Measurements from ENCODE around the gene PSMC5. TPM values are rescaled to one million over a fixed set of nuclear protein-coding genes. Genes with fewer than 3 reads are reported as not detected.

The PSMC5 gene
- total and polyA plus RNA-seq, 2 experiments from 2014 or later, result 93.1 to 199 TPM

- Histone ChIP-seq H2AFZ (no peak overlapping the region), H3K79me2 (replicated peaks; ENCODE audit: insufficient read depth) (peaks cover 35% of the 10 kb centered on the region), H3K4me2 (no peak overlapping the region), H3K27ac (ENCODE audit: low read depth) (no peak overlapping the region), H3K4me3 (no peak overlapping the region), H3K4me1 (ENCODE audit: insufficient read depth) (no peaks in the 10 kb centered on the region), H4K20me1 (replicated peaks; ENCODE audit: insufficient read depth) (peaks cover 29% of the 10 kb centered on the region), H3K9me2 (ENCODE audit: insufficient read depth) (no peaks in the 10 kb centered on the region), H3K36me3 (ENCODE audit: insufficient read depth) (peaks cover 90% of the 10 kb centered on the region), H3F3A (replicated peaks; ENCODE audit: low read depth) (no peaks in the 10 kb centered on the region; the same call in 1 of the 2 replicates), H3K27me3 (ENCODE audit: insufficient read depth) (no peaks in the 10 kb centered on the region)
- ATAC-seq, result no peak
- no peak overlapping the region for H3K4me3 Mint-ChIP-seq
- no peak overlapping the region for H3K27ac Mint-ChIP-seq
- no peak for DNase-seq (ENCODE audit: low spot score)
- H3K27me3 Mint-ChIP-seq (ENCODE audit: insufficient read depth, low read depth, poor library complexity), result no peaks in the 10 kb centered on the region
- no peak for TF ChIP-seq ZNF331 (CRISPR knock-in tag; IDR thresholded peaks at IDR 0.05; ENCODE audit: low read depth)
- no peak for TF ChIP-seq EZH2phosphoT487 (IDR thresholded peaks at IDR 0.05; ENCODE audit: unreplicated experiment)
- no peak for TF ChIP-seq EZH2 (IDR thresholded peaks at IDR 0.05; ENCODE audit: low read depth, unreplicated experiment)
- H3K9me3 Mint-ChIP-seq, result no peaks in the 10 kb centered on the region
- H3K36me3 Mint-ChIP-seq (ENCODE audit: low read depth), result peaks cover 79% of the 10 kb centered on the region
- H3K4me1 Mint-ChIP-seq, result no peaks in the 10 kb centered on the region
Observed at GRCh38 chr17:63800783-63801182, 26.4 kb upstream of the PSMC5 start.

DNA sequence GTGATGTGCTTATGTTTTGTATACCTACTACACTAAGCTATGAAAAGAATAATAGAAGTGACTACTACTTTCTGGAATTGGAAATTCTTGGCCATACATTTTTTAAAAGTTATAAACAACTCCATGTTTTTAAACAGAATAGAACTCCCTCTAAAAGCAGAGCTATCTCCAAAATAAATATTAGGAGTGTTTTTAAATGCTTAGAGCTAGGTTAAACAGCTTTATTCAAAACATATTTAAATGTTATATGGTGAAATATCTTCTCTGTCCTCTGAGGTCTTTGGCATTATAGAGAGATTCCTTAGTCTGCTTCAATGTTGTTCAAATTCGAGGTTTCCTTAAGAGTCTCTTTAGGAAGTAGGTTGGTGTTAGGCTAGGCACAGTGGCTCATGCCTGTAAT lies 22.9 kb upstream of the PSMC5 start:
- Histone ChIP-seq H4K20me1 (replicated peaks; ENCODE audit: insufficient read depth) (peaks cover 30% of the 10 kb centered on the region), H3K4me2 (no peak overlapping the region), H3K79me2 (replicated peaks; ENCODE audit: insufficient read depth) (peaks cover 22% of the 10 kb centered on the region), H3K9me2 (ENCODE audit: insufficient read depth) (no peaks in the 10 kb centered on the region), H3K27ac (ENCODE audit: low read depth) (no peak overlapping the region), H3K4me3 (no peak overlapping the region), H3K36me3 (ENCODE audit: insufficient read depth) (peaks cover 84% of the 10 kb centered on the region), H3F3A (replicated peaks; ENCODE audit: low read depth) (peaks cover 3% of the 10 kb centered on the region; the same call in 1 of the 2 replicates), H3K27me3 (ENCODE audit: insufficient read depth) (no peaks in the 10 kb centered on the region), H2AFZ (no peak overlapping the region), H3K4me1 (ENCODE audit: insufficient read depth) (no peaks in the 10 kb centered on the region)
- TF ChIP-seq JUNB (IDR thresholded peaks at IDR 0.05; ENCODE audit: unreplicated experiment) (no peak), ETS1 (IDR thresholded peaks at IDR 0.05) (no peak), NANOG (IDR thresholded peaks at IDR 0.05; ENCODE audit: borderline replicate concordance) (no peak), CREB1 (CRISPR knock-in tag; IDR thresholded peaks at IDR 0.05; ENCODE audit: low read depth) (no peak), POLR2AphosphoS5 (IDR thresholded peaks at IDR 0.05; ENCODE audit: low read depth) (no peak), ZNF114 (CRISPR knock-in tag; IDR thresholded peaks at IDR 0.05) (no peak), STAT1 (IDR thresholded peaks at IDR 0.05; ENCODE audit: unreplicated experiment) (no peak)
- TF ChIP-seq, protein P1, sequence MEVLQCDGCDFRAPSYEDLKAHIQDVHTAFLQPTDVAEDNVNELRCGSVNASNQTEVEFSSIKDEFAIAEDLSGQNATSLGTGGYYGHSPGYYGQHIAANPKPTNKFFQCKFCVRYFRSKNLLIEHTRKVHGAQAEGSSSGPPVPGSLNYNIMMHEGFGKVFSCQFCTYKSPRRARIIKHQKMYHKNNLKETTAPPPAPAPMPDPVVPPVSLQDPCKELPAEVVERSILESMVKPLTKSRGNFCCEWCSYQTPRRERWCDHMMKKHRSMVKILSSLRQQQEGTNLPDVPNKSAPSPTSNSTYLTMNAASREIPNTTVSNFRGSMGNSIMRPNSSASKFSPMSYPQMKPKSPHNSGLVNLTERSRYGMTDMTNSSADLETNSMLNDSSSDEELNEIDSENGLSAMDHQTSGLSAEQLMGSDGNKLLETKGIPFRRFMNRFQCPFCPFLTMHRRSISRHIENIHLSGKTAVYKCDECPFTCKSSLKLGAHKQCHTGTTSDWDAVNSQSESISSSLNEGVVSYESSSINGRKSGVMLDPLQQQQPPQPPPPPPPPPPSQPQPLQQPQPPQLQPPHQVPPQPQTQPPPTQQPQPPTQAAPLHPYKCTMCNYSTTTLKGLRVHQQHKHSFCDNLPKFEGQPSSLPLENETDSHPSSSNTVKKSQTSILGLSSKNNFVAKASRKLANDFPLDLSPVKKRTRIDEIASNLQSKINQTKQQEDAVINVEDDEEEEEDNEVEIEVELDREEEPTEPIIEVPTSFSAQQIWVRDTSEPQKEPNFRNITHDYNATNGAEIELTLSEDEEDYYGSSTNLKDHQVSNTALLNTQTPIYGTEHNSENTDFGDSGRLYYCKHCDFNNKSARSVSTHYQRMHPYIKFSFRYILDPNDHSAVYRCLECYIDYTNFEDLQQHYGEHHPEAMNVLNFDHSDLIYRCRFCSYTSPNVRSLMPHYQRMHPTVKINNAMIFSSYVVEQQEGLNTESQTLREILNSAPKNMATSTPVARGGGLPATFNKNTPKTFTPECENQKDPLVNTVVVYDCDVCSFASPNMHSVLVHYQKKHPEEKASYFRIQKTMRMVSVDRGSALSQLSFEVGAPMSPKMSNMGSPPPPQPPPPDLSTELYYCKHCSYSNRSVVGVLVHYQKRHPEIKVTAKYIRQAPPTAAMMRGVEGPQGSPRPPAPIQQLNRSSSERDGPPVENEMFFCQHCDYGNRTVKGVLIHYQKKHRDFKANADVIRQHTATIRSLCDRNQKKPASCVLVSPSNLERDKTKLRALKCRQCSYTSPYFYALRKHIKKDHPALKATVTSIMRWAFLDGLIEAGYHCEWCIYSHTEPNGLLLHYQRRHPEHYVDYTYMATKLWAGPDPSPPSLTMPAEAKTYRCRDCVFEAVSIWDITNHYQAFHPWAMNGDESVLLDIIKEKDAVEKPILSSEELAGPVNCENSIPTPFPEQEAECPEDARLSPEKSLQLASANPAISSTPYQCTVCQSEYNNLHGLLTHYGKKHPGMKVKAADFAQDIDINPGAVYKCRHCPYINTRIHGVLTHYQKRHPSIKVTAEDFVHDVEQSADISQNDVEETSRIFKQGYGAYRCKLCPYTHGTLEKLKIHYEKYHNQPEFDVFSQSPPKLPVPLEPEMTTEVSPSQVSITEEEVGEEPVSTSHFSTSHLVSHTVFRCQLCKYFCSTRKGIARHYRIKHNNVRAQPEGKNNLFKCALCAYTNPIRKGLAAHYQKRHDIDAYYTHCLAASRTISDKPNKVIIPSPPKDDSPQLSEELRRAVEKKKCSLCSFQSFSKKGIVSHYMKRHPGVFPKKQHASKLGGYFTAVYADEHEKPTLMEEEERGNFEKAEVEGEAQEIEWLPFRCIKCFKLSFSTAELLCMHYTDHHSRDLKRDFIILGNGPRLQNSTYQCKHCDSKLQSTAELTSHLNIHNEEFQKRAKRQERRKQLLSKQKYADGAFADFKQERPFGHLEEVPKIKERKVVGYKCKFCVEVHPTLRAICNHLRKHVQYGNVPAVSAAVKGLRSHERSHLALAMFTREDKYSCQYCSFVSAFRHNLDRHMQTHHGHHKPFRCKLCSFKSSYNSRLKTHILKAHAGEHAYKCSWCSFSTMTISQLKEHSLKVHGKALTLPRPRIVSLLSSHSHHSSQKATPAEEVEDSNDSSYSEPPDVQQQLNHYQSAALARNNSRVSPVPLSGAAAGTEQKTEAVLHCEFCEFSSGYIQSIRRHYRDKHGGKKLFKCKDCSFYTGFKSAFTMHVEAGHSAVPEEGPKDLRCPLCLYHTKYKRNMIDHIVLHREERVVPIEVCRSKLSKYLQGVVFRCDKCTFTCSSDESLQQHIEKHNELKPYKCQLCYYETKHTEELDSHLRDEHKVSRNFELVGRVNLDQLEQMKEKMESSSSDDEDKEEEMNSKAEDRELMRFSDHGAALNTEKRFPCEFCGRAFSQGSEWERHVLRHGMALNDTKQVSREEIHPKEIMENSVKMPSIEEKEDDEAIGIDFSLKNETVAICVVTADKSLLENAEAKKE (CRISPR knock-in tag; IDR thresholded peaks at IDR 0.05), result no peak
- H3K27ac Mint-ChIP-seq, result no peak overlapping the region
- ATAC-seq, result no peak
- H3K36me3 Mint-ChIP-seq (ENCODE audit: low read depth), result peaks cover 82% of the 10 kb centered on the region
- H3K9me3 Mint-ChIP-seq, result no peaks in the 10 kb centered on the region
- no peaks in the 10 kb centered on the region for H3K27me3 Mint-ChIP-seq (ENCODE audit: insufficient read depth, low read depth, poor library complexity)
- H3K4me1 Mint-ChIP-seq, result no peaks in the 10 kb centered on the region
- H3K4me3 Mint-ChIP-seq, result no peak overlapping the region
- no peak for DNase-seq (ENCODE audit: low spot score)
